Activated CD4-positive, alpha-beta T cell treated with anti-CD3 and anti-CD28 coated beads, Interleukin-10, Interleukin-2, amounts not matched to agents 100 ng/mL and 50 ng/mL, durations not matched to agents 16 hours and 8 hours (primary cell): ENCODE results near the gene FN3K.

Experiments used
- DNase-seq: peaks from one replicate; pipeline ENCODE4 v3.0.0-alpha.2; 2020

The FN3K gene

DNA sequence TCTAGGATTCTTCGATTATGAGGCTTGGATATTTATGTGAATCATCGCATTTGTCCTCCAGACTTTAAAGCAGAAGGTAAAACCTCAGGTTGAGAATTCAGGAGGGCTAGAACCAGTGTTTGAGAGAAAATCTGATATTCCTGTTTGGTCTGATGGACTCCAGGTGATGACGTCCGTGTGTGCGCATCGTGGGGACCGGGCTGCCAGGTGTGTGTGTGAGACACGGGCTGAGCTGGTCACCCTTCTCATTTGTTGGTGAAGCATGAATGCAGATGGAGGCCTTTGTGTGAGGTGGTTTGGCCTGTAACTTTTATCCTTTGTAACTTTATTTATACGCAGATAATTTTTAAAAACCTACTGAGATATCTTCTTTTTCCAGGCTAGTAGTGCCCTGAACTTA lies 61.6 kb downstream of the FN3K start:
- no peak for DNase-seq

DNA sequence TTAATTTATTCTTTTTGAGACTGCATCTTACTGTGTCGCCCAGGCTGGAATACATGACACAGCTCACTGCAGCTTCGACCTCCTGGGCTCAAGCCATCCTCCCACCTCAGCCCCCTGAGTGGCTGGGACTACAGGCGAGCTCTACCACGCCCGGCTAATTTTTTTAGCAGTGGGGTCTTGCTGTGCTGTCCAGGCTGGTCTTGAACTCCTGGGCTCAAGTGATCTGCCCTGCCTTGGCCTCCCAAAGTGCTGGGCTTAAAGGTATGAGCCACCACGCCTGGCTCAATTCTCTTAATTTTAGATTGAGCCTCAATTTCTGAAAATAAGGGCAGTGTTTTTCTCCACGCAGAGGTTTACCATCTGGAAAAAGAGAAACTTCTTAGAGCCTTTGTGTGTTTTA lies 63.3 kb downstream of the FN3K start:
- no peak for DNase-seq

DNA sequence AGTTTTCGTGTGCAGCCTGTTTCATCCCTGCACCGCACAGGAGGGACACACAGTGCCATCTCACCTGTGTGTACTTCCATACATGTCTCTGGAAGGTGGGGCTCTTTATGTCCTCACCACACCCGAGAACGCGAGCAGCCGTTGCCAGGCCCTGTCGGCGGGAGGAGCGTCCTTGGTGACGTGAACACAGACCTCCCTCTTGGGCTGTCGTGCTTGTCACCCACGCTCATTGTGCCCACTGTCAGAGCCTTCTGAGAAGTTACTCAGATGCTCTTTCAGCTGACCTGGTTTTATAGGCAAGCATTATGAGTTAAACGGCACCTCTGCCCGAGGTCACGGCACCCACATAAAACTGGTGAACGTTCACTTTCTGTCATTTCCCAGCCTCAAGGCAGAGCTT lies 64.2 kb downstream of the FN3K start:
- no peak for DNase-seq
